DMS79 treated with DMSO at 0.1 percent for 48 hours (cell line): Measurements from ENCODE around the gene MEX3D.
"Not testable (repeated sequence)": the region's sequence is repeated elsewhere in the genome, so short reads cannot be mapped to it uniquely, and the experiment has no call there.

Experiments used
- DNase-seq: peaks from one replicate; lab custom pipeline; 2025; lab: John Stamatoyannopoulos, UW

MEX3D gene

DNA sequence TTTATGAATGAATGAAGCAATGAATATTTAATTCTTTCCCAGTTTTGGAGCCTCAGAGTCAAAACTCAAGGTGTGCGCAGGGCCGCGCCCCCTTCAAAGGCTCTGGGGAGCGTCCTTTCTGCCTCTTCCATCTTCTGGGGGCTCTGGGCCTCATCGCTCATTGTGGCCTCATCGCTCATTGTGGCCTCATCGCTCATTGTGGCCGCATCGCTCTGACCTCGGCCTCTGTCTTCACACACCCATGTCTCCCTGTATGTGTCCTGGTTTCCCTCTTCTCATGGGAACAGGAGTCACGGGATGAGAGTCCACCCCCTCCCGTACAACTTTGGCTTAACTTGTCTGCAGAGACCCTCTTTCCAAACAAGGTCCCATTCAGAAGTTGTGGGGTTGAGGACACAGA is 3.2 kb upstream of the MEX3D start:
- no peak for DNase-seq

DNA sequence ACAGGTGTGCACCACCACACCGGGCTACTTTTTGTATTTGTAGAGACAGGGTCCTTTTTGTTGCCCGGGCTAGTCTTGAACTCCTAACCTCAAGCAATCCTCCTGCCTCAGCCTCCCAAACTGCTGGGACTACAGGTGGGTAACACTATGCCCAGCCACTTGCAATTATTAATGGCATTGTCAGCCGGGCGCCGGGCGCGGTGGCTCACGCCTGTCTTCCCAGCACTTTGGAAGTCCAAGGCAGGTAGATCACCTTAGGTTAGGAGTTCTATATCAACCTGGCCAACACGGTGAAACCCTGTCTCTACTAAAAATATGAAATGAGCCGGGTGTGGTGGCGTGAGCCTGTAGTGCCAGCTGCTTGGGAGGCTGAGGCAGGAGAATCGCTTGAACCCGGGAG is 2.7 kb upstream of the MEX3D start:
- no peak for DNase-seq

DNA sequence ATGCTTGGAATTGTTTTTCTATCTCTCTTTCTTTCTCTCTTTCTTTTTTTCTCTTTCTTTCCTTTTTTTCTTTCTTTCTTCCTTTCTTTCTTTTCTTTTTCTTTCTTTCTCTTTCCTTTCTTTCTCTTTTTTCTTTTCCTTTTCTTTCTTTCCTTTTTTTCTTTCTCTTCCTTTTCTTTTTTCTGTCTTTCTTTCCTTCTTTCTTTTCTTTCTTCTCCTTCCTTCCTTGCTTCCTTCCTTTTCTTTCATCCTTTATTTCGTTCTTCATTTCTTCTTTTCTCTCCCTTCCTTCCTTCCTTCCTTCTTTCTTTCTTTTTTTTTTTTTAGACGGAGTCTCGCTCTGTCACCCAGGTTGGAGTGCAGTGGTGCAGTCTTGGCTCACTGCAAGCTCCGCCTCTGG is 1.9 kb upstream of the MEX3D start:
- DNase-seq: no peak

DNA sequence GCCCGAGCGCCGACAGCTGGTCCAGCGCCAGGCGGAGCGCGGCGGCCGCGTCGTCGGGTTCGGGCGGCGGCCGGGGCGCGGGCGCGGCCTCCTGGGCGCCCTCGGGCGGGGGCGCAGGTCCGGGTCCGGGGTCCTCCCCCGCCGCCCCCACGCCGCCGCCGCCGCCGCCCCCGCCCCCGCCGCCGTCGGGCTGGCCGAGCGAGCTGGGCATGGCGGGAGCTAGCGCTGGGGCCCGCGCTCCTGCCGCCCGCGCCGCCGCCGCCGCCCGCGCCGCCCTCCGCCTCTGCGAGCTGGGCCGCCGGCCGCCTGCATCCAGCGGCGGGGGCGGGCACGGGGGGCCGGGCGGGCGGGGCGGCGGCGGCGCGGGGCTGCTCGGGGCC is 287 bp downstream of the MEX3D start:
- DNase-seq: no peak

DNA sequence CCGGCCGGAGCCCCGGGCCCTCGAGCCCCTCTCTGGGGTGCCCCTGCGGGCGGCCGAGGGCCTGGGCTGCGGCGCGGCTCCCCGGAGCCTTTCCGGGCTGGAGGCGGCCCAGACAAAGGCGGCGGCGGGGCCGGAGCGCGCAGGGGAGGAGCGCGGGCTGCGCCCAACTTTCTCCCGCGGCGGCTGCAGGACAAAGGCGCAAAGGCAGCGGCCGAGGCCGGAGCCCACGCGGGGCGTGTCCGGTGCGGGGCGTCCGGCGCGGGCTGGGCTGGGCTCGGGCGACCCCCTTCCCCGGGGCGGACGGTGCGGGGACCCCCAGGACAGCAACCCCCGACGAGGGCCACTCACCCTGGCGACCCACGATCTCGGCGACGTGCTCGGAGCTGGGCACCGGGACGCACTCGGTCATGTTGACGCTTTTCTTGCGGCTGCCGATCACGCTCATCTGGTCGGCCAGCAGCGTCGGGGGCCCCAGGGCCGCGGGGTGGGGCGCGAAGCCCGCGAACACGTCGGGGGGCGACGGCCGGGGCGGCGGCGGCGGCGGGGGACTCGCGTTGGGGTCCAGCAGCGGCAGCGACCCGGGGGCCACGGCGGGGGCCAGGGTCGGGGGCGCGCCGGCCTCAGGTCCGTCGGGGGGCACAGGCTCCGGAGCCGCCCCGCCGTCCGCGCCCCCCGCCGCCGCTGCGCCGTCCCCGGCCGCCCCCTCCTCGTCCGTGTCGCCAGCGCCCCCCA is 843 bp downstream of the MEX3D start:
- no peak for DNase-seq

DNA sequence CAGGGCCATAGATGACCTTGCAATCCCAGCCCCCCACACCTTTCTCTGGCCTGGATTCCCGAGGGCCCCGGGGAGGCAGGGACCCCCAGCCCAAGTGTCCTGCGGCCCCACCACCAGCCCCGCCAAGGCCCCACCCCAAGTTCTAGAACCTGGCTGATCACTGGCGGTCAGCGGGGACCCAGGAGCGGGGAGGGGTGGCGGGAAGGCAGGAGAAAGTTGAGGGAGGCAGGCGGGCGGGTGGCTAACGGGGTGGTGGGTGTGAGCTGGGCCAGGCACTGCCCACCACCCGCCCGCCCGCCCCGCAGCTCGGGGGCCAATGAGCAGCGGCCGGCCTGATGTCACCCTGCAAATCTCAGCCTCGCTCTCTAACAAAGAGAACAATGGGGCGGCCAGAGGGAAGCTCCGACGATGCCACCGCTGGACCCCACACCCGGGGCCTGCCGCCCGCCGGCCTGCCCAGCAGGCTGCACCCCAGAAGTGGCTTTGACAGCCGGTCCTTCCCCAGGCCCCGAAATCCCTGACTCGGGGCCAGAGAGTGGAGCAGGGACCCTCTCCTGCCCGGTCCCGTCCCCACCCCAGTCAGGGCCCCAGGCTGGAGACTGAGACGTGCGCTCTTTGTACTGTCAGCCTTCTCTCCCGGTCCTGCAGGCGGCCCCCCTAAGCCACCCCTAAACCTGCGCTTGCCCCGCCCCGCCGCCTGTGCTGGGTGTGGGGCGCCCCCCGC is 1.6 kb downstream of the MEX3D start:
- DNase-seq: peak; percentile 69

DNA sequence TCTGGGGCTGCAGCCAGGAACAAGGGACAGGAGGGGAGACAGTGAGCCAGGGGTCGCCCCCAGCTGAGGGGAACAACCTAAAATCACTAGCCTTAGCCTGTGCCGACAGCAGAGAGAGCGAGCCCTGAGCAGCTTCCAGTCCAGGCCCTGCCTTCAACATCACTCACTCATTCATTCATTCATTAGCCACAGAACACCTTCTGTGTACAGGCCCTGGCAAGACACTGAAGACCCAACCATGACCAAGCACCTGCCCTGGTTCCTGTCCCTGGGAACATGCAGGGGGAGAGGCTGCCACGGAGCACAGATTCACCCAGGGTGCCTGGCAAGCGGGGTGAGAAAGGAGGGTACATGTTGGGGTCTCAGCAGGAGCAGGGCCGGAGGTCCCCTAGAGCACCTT is 4.9 kb downstream of the MEX3D start:
- DNase-seq: no peak

DNA sequence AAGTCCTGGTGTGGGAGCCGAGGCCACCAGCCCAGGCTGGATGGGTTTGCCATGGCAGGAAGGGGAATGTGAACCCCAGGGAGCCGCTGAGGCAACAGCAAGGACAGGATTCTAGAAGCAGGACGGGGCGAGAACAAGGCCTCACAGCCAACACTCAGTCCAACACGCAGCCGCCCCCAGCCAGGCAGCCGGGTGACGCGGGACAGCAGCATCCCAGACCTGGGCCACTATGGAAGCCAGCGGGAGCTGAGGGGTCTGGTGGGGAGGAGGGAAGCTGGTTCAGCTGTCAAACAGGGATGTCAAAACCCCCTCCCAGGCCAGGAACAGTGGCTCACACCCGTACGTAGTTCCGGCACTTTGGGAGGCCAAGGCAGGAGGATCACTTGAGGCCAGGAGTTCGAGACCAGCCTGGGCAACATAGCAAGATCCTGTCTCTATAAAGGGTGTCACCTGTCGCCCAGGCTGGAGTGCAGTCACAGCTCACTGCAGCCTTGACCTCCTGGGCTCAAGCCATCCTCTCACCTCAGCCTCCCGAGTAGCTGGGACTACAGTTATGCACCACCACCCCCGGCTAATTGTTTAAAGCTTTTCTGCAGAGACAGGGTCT is 6.8 kb downstream of the MEX3D start:
- DNase-seq: no peak

DNA sequence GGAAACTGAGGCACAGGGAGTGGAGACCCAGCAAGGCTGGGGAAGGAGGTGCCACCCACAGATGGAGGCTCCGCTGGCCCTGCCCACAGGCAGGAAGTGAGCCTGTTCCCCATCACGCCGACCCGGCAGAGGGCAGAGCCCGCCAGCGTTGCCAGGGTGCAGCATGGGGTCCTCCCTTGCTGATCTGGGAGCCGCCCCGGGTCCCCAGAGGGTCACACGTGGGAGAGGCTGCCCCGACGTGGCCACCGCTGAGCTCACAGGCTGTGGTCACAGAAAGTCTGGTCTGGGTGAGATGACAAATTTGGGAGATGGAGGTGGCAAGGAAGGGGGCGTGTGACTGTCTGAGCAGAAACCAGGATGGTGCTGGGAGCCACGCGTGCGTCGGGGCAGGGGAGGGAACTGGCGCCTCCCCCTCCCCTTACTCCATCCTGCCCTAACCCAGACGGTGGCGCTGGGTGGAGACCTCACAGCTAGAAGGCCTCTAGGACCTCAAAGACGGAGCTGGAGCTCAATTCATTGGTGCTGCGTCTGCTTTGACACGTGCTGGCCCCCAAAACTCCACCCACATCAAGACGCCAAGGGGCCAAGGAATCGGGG is 7.7 kb downstream of the MEX3D start:
- DNase-seq: no peak

DNA sequence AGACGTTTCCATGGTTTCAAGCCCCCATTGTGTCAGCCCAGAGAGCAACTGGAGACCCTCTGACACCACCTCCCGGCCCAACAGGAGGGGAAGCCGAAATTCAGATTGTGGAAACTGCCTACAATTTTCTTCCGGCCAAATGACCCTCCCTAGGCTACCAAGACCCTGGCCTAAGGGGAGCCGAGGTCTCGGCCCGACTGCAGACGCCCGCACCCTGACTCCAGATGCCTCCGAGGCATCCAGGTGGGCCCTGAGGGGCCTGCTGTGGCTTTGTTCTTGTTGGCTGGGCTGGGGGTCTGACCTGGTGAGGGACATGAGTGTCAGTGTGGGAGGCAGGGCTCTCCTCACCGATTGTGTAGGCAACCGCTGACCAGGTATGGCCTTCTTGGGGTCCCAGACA is 9.6 kb downstream of the MEX3D start:
- no peak for DNase-seq

DNA sequence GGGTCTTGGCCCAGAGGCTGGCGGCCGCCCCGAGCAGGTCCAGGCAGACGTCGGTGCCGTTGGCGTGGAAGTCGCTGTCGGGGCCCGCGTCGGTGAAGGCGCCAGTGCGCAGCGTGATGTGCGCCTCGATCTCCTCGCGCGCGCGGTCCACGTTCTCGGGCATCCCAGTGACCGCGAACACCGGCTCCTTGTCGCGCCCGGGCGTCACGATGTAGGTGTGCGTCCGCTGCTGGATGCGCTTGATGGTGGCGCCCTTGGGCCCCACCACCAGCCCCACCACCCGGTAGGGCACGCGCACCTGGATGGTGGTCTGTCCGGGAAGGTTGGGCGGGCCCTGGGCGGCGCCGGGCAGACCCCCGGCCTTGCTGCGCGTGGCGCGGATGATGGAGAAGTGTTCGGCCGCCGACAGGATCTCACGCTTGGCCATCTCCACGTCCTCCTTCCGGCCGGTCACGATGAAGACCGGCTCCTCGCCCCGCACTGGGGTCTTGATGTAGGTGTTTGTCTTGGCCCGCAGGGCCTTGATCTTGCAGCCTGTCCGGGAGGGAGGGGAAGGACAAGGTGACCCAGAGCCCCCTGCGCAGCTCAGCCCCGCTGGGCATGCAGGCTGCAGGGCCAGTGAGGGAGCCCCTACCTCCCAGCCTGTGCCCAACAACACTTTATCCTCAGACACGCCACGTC is 11.6 kb downstream of the MEX3D start:
- no peak for DNase-seq

DNA sequence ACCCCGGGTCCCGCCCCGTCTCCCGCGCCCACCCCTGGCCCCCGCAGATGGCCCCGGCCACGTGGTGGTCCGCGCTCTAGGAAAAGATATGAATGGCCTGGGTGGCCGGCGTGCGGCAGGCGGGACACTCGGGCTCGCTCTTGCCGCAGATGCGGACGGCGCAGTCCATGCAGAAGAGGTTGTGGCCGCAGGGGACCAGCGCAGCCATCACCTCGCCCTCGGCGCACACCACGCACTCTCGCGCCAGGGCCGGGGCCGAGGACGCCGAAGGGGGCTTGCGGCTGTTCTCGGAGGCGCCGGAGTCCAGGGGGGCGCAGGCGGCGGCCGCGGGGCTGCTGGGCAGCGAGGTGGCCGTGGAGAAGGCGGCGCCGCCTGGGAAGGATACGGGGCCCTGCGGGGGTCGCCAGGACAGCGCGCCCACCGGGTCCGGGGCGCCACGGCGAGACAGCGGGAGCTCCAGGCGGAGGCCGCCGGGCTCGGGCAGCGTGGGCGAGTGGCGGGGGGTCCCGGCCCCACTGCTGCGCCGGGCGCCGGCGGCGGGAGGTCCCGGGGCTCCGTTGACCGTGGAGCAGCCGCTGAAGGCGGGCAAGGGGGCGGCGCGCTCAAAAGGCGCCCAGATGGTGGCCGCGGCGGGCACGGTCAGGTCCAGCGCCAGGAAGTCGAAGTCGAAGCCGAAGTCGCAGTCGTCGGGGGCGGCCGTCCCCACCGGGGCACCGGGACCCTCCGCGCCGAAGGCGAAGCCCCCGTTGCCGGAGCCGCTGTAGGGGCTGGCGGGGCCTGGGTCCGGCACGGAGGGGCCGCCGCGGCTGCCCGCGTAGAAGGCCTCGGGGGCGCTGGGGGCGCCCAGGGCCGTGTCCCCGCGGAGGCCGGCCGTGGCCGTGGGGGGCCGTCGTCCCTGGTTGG is 12.4 kb downstream of the MEX3D start:
- no peak for DNase-seq

DNA sequence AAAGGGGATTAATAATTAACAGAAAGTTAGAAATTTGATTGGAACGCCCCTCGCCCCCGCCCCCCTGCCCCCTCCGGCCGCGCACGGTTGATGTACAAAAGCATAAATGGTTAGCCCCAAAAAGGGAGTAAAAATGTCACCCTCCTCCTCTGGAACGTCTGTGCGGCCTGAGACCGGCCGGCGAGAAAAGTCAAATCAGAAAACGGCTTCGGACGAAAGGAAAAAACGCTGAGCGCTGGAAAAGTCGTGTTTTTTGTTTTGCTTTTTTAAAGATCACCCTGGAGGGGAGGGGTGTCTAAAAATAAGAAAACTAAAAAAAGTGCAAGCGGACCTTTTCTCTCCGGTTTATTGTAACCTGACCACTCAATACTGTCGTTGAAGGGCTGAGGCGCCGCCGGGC is 13.2 kb downstream of the MEX3D start:
- no peak for DNase-seq

DNA sequence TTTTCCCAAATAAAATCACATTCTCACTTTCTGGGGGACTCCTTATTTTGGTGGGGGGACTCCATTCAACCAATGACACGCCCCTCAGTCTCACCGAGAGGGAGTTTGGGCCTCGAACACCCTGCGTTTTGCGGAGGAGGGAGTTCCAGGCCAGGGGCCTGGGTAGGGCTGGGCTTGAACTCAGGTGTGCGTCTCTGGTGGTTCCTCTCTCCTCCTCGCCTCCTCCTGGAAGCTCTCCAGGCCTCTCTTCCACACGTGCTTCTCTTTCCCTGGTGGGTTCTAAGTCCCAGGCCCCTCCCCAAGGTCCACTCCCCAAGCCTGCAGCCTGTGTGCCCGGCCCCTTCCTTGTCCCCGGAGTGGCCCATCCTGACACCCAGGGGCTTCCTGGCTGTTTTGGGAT is 14.7 kb downstream of the MEX3D start:
- no peak for DNase-seq

DNA sequence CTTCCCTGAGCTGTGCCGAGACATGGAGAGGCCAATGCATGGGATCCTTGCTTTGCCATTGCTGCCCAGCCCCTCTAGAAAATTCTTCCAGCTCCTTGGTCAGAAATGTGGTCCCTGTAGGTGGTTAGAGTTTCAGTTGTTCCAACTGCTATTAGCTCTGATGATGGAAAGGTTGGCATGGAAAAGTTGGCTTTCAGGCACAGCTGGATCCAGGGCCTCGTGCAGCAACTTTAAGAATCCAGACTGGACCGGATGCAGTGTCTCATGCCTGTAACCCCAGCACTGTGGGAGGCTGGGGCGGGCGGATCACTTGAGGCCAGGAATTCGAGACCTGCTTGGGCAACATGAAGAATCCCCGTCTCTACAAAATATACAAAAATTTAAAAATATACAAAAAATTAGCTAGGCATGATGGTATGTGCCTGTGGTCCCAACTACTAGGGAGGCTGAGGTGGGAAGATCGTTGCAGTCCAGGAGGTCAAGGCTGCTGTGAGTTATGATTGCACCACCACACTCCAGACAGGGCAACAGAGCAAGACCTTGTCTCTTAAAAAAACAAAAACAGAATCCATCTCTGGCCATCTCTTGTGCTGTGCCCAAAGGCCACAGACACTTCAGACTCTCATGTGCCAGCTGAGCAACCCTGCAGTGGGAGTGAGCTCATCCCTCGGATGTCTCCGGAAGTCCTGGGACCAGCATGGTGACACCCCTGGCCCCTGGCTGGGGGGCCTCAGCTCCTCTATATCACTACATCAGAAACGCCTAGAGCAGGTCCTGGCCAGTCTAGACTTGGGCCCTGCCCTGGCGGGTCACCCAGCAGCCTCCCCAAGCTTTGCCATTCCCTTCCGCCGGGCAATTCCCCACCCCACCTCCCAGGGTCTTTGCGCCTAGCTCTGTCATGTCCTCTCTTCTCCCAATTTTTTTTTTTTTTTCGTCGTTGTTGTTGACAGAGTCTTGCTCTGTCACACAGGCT is 16.8 kb downstream of the MEX3D start:
- no peak for DNase-seq

DNA sequence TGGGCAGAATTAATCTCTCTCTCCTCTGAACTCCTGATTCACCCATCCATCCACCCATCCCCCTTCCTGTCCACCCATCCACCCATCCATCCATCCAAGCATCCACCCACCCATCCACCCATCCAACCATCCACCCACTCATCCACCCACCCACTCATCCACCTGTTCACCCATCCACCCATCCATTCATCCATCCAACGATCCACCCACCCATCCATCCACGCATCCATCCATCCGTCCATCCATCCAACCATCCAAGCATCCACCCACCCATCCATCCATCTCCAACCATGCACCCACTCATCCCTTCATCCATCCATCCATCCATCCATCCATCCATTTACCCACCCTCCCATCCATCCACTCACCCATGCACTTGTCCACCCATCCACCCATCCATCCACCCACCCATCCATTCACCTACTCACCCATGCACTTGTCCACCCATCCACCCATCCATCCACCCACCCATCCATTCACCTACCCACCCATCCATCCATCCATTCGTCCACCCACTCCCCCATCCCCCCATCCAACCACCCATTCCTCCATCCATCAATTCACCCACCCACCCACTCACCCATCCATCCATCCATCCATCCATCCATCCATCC is 18.7 kb downstream of the MEX3D start:
- no peak for DNase-seq

DNA sequence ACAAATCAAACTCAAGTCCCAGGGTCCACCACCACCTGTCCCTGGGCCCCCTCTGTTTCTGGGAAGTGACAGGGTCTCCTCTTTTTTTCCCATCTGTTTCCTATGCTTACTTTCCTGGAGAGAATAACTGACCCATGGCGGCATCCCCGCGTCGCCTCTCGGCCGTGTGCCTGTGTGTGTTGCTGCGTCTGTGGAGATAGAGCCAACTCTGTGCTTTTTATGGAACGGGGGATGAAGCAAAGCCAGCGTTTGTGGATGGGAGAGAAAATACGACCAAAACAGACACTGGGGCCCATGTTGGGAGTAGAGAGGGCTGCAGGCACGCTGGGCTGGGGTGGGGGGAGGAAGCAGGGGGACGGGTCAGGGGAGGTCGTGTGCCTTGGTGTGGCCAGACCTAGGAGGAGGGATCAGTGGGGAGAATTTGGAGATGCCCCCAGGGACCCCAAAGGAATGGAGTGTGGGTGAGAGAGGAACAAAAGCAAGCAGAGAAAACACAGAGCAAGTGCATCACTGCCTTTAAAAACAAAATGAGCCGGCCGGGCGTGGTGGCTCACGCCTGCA is 27.7 kb downstream of the MEX3D start:
- DNase-seq: no peak

DNA sequence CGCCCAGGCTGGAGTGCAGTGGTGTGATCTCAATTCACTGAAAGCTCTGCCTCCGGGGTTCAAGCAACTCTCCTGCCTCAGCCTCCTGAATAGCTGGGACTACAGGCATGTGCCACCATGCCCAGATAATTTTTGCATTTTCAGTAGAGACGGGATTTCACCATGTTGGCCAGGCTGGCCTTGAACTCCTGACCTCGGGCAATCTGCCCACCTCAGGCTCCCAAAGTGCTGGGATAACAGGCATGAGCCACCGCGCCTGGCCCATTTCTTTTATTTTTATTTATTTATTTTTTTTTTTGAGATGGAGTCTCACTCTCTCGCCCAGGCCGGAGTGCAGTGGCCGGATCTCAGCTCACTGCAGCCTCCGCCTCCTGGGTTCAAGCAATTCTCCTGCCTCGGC is 28.4 kb downstream of the MEX3D start:
- DNase-seq: not testable (repeated sequence)

DNA sequence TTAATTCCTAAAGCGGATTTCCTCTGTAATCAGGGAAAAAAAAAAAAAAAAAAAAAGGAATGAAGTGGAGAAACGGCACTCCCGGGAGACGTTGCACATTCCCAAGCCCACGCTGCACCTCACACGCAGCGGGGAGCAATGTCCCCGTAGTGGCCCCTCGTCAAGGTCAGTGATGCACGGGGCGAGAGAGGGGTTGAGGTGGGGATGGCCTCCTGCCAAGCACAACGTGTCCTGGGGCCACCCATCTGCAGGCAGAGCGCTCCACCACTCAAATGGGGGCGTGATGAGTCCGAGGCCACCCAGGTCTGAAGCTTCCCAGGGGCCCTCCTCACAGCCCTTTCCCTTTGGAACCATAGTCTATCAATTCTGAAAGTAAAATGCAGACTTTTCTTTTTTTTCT is 29.1 kb downstream of the MEX3D start:
- no peak for DNase-seq
